ENCODE measurements around the gene CNN2. TPM values are rescaled to one million over a fixed set of nuclear protein-coding genes. Genes with fewer than 3 reads are reported as not detected.

The CNN2 gene
- total and polyA plus RNA-seq, 9 of the 15 experiments (the other 6 are each of a cell fraction or from before 2014, with no cell fraction given), result 12.1 to 174 (median 52.7) TPM

- TF ChIP-seq, protein P1, sequence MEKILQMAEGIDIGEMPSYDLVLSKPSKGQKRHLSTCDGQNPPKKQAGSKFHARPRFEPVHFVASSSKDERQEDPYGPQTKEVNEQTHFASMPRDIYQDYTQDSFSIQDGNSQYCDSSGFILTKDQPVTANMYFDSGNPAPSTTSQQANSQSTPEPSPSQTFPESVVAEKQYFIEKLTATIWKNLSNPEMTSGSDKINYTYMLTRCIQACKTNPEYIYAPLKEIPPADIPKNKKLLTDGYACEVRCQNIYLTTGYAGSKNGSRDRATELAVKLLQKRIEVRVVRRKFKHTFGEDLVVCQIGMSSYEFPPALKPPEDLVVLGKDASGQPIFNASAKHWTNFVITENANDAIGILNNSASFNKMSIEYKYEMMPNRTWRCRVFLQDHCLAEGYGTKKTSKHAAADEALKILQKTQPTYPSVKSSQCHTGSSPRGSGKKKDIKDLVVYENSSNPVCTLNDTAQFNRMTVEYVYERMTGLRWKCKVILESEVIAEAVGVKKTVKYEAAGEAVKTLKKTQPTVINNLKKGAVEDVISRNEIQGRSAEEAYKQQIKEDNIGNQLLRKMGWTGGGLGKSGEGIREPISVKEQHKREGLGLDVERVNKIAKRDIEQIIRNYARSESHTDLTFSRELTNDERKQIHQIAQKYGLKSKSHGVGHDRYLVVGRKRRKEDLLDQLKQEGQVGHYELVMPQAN (IDR thresholded peaks at IDR 0.05; ENCODE audit: borderline replicate concordance), result no peak
- TF ChIP-seq SNIP1 (IDR thresholded peaks at IDR 0.05; ENCODE audit: low read depth) (no peak), HMBOX1 (IDR thresholded peaks at IDR 0.05) (no peak), RBBP5 (IDR thresholded peaks at IDR 0.05; ENCODE audit: borderline replicate concordance, insufficient read depth, low read length, poor library complexity, severe bottlenecking) (no peak), BHLHE40 (IDR thresholded peaks at IDR 0.05; ENCODE audit: low read length) (no peak), SRSF3 (IDR thresholded peaks at IDR 0.05; ENCODE audit: insufficient read depth, low read length) (no peak), ZNF146 (CRISPR knock-in tag; IDR thresholded peaks at IDR 0.05; ENCODE audit: unreplicated experiment) (no peak), U2AF1 (optimal IDR thresholded peaks at IDR 0.05; ENCODE audit: low read depth, low read length) (no peak), RB1 (IDR thresholded peaks at IDR 0.05; ENCODE audit: low read depth) (no peak), XRCC5 (IDR thresholded peaks at IDR 0.05; ENCODE audit: low read depth, low read length) (no peak), PHB (CRISPR knock-in tag; IDR thresholded peaks at IDR 0.05) (no peak), BMI1 (IDR thresholded peaks at IDR 0.05; ENCODE audit: low read length) (no peak), ZEB2 (IDR thresholded peaks at IDR 0.05) (0 out of 2 replicates have a peak, but pooled peaks have one; percentile 35), C11orf30 (IDR thresholded peaks at IDR 0.05; ENCODE audit: low read depth) (no peak), ZFP30 (CRISPR knock-in tag; IDR thresholded peaks at IDR 0.05; ENCODE audit: borderline replicate concordance) (no peak), ZNF778 (CRISPR knock-in tag; IDR thresholded peaks at IDR 0.05) (no peak), NFIC (IDR thresholded peaks at IDR 0.05) (no peak), YBX1 (IDR thresholded peaks at IDR 0.05) (no peak), NEUROD1 (IDR thresholded peaks at IDR 0.05; ENCODE audit: borderline replicate concordance, low read depth, low read length, partially characterized antibody) (peak; percentile 14), SREBF2 (CRISPR knock-in tag; IDR thresholded peaks at IDR 0.05) (no peak), CBFB (CRISPR knock-in tag; IDR thresholded peaks at IDR 0.05) (no peak), ELF2 (CRISPR knock-in tag; IDR thresholded peaks at IDR 0.05) (no peak), RBM25 (IDR thresholded peaks at IDR 0.05; ENCODE audit: low read depth, low read length, severe bottlenecking) (peak; percentile 47), ESRRB (CRISPR knock-in tag; IDR thresholded peaks at IDR 0.05; ENCODE audit: borderline replicate concordance) (no peak), NCOA2 (IDR thresholded peaks at IDR 0.05; ENCODE audit: partially characterized antibody in 2 of 2) (no peak)
- TF ChIP-seq, protein P2, sequence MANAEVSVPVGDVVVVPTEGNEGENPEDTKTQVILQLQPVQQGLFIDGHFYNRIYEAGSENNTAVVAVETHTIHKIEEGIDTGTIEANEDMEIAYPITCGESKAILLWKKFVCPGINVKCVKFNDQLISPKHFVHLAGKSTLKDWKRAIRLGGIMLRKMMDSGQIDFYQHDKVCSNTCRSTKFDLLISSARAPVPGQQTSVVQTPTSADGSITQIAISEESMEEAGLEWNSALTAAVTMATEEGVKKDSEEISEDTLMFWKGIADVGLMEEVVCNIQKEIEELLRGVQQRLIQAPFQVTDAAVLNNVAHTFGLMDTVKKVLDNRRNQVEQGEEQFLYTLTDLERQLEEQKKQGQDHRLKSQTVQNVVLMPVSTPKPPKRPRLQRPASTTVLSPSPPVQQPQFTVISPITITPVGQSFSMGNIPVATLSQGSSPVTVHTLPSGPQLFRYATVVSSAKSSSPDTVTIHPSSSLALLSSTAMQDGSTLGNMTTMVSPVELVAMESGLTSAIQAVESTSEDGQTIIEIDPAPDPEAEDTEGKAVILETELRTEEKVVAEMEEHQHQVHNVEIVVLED (CRISPR knock-in tag; IDR thresholded peaks at IDR 0.05), result no peak
- TF ChIP-seq, protein P3, sequence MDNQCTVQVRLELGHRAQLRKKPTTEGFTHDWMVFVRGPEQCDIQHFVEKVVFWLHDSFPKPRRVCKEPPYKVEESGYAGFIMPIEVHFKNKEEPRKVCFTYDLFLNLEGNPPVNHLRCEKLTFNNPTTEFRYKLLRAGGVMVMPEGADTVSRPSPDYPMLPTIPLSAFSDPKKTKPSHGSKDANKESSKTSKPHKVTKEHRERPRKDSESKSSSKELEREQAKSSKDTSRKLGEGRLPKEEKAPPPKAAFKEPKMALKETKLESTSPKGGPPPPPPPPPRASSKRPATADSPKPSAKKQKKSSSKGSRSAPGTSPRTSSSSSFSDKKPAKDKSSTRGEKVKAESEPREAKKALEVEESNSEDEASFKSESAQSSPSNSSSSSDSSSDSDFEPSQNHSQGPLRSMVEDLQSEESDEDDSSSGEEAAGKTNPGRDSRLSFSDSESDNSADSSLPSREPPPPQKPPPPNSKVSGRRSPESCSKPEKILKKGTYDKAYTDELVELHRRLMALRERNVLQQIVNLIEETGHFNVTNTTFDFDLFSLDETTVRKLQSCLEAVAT (IDR thresholded peaks at IDR 0.05), result no peak
These were observed 18.8 kb downstream of the CNN2 start (continued) for GRCh38 chr19:1045247-1045603.
